CD4-positive, alpha-beta T cell treated with Interleukin-21 for 1 hour (primary cell): ENCODE data around the gene RB1.

Experiments used
- DNase-seq: peaks from one replicate; pipeline ENCODE4 v3.0.0-alpha.2; 2020

RB1 gene

GRCh38 chr13:48475230-48475629 is 171.7 kb downstream of the RB1 start:
- no peak for DNase-seq

GRCh38 chr13:48476215-48476614 is 172.7 kb downstream of the RB1 start:
- DNase-seq = no peak

- no peak for DNase-seq
Measured at GRCh38 chr13:48476686-48477085, 173.1 kb downstream of the RB1 start.

- DNase-seq = no peak
Measured at GRCh38 chr13:48477191-48477855, 173.8 kb downstream of the RB1 start.

- no peak for DNase-seq
Measured at GRCh38 chr13:48478391-48478790, 174.8 kb downstream of the RB1 start.

GRCh38 chr13:48483575-48483974 is 180.0 kb downstream of the RB1 start:
- DNase-seq = no peak

- DNase-seq = no peak
Measured at GRCh38 chr13:48485432-48485831, 181.9 kb downstream of the RB1 start.

- no peak for DNase-seq
Measured at GRCh38 chr13:48486362-48486761, 182.8 kb downstream of the RB1 start.

GRCh38 chr13:48486836-48487235 is 183.3 kb downstream of the RB1 start:
- DNase-seq = no peak

GRCh38 chr13:48487968-48488367 is 184.4 kb downstream of the RB1 start:
- DNase-seq = no peak

- DNase-seq = no peak
Measured at GRCh38 chr13:48488995-48489394, 185.4 kb downstream of the RB1 start.

GRCh38 chr13:48489666-48490065 is 186.1 kb downstream of the RB1 start:
- DNase-seq = no peak

GRCh38 chr13:48490241-48490640 is 186.7 kb downstream of the RB1 start:
- DNase-seq = no peak

- peak; percentile 33 for DNase-seq
Measured at GRCh38 chr13:48491423-48492095, 188.0 kb downstream of the RB1 start.

GRCh38 chr13:48492096-48492440 is 188.5 kb downstream of the RB1 start:
- no peak for DNase-seq

- DNase-seq = peak; percentile 85
Measured at GRCh38 chr13:48492470-48493065, 189.0 kb downstream of the RB1 start.

GRCh38 chr13:48493066-48493765 is 189.7 kb downstream of the RB1 start:
- DNase-seq = peak; percentile 69

- DNase-seq = no peak
Measured at GRCh38 chr13:48493851-48494250, 190.3 kb downstream of the RB1 start.

GRCh38 chr13:48494874-48495273 is 191.3 kb downstream of the RB1 start:
- no peak for DNase-seq

- peak; percentile 53 for DNase-seq
Measured at GRCh38 chr13:48496271-48497161, 193.0 kb downstream of the RB1 start.

GRCh38 chr13:48497669-48498068 is 194.1 kb downstream of the RB1 start:
- DNase-seq = no peak

- no peak for DNase-seq
Measured at GRCh38 chr13:48500652-48501197, 197.2 kb downstream of the RB1 start.
